Mesenchymal stem cell (in vitro differentiated cells and primary cell): ENCODE data around the gene ADCK2.
A peak's percentile ranks its signal among the peaks of the same experiment; 100 is the strongest.

Experiments used
- DNase-seq: peaks from one replicate; pipeline ENCODE4 v3.0.0-alpha.2; 2013
- H2AFZ ChIP-seq: one replicate; pipeline ENCODE4 v1.6.1; 2013; ENCODE audit warnings: low read depth, mild to moderate bottlenecking, control low read depth, inconsistent platforms, low read length, moderate library complexity
- H2AK5ac ChIP-seq: 2 replicates; pipeline ENCODE4 v1.6.1; 2013; ENCODE audit warnings: low read length, moderate library complexity, mild to moderate bottlenecking, inconsistent platforms; ENCODE audit not compliant: severe bottlenecking
- H2BK120ac ChIP-seq: one replicate; pipeline ENCODE4 v1.6.1; 2013; ENCODE audit warnings: low read depth, mild to moderate bottlenecking, inconsistent platforms, low read length, moderate library complexity
- H2BK12ac ChIP-seq, 2 experiments: one replicate each; pipeline ENCODE4 v1.6.1; 2013; ENCODE audit warnings: inconsistent platforms in 2 of 2, low read length in 2 of 2, mild to moderate bottlenecking in 2 of 2, moderate library complexity in 2 of 2, control low read depth in 1 of 2
- H2BK15ac ChIP-seq: one replicate; pipeline ENCODE4 v1.6.1; 2013; ENCODE audit warnings: mild to moderate bottlenecking, low read depth, inconsistent platforms; ENCODE audit not compliant: poor library complexity, severe bottlenecking
- H2BK5ac ChIP-seq: 2 replicates; pipeline ENCODE4 v1.6.1; 2013; ENCODE audit warnings: low read depth, mild to moderate bottlenecking, low read length, control low read depth, inconsistent platforms; ENCODE audit not compliant: poor library complexity, severe bottlenecking
- H3K14ac ChIP-seq, 2 experiments: one replicate each; pipeline ENCODE4 v1.6.1; 2013; ENCODE audit warnings: inconsistent platforms in 2 of 2, low read length in 2 of 2, control low read depth in 1 of 2, mild to moderate bottlenecking in 1 of 2, moderate library complexity in 1 of 2
- H3K18ac ChIP-seq, 2 experiments: one replicate each; pipeline ENCODE4 v1.6.1; 2013; ENCODE audit warnings: inconsistent platforms in 2 of 2, low read length in 2 of 2, control low read depth in 1 of 2, low read depth in 1 of 2, mild to moderate bottlenecking in 1 of 2
- H3K23ac ChIP-seq, 2 experiments: one replicate each; pipeline ENCODE4 v1.6.1; 2013; ENCODE audit warnings: inconsistent platforms in 2 of 2, low read length in 2 of 2, mild to moderate bottlenecking in 2 of 2, moderate library complexity in 2 of 2, control low read depth in 1 of 2
- H3K27ac ChIP-seq: 2 replicates; pipeline ENCODE4 v1.5.1; 2013; ENCODE audit warnings: mild to moderate bottlenecking, moderate library complexity, low read length, control low read depth, inconsistent platforms; ENCODE audit not compliant: poor library complexity, severe bottlenecking
- H3K27me3 ChIP-seq, 2 experiments: 2 replicates each; pipeline versions ENCODE4 v1.6.1 to v1.7.0; 2013; ENCODE audit warnings: low read length in 2 of 2, mild to moderate bottlenecking in 2 of 2, moderate library complexity in 2 of 2, control low read depth in 1 of 2, inconsistent platforms in 1 of 2; ENCODE audit not compliant: control insufficient read depth in 1 of 2, insufficient read depth in 1 of 2
- H3K36me3 ChIP-seq, 2 experiments: 2 replicates each; pipeline versions ENCODE4 v1.6.1 to v1.7.0; 2013; ENCODE audit warnings: low read length in 2 of 2, control low read depth in 1 of 2, inconsistent platforms in 1 of 2, low read depth in 1 of 2, mild to moderate bottlenecking in 1 of 2; ENCODE audit not compliant: insufficient read depth in 2 of 2, control insufficient read depth in 1 of 2
- H3K4ac ChIP-seq, 2 experiments: one replicate each; pipeline ENCODE4 v1.6.1; 2013; ENCODE audit warnings: inconsistent platforms in 2 of 2, low read length in 2 of 2, mild to moderate bottlenecking in 2 of 2, moderate library complexity in 2 of 2, control low read depth in 1 of 2, low read depth in 1 of 2
- H3K4me1 ChIP-seq: 2 replicates; pipeline ENCODE4 v1.6.1; 2013; ENCODE audit warnings: low read depth, low read length, control low read depth; ENCODE audit not compliant: control insufficient read depth, insufficient read depth
- H3K4me2 ChIP-seq: 2 replicates; pipeline ENCODE4 v1.6.1; 2013; ENCODE audit warnings: low read length, mild to moderate bottlenecking, inconsistent platforms; ENCODE audit not compliant: poor library complexity, severe bottlenecking
- H3K4me3 ChIP-seq, 2 experiments: 2 replicates each; pipeline versions ENCODE4 v1.5.1 to v1.7.0; 2013; ENCODE audit warnings: low read length in 2 of 2, mild to moderate bottlenecking in 2 of 2, control low read depth in 1 of 2, low read depth in 1 of 2; ENCODE audit not compliant: insufficient read depth in 1 of 2
- H3K79me1 ChIP-seq: replicated peaks from 2 replicates; pipeline ENCODE4 v1.6.1; 2013; ENCODE audit warnings: mild to moderate bottlenecking, control low read depth, low read length, inconsistent platforms; ENCODE audit not compliant: poor library complexity, severe bottlenecking
- H3K9ac ChIP-seq: 2 replicates; pipeline ENCODE4 v1.7.0; 2013; ENCODE audit warnings: mild to moderate bottlenecking, low read length, moderate library complexity
- H3K9me3 ChIP-seq: 2 replicates; pipeline ENCODE4 v1.7.0; 2013; ENCODE audit warnings: mild to moderate bottlenecking, low read length; ENCODE audit not compliant: control insufficient read depth
- H4K8ac ChIP-seq: one replicate; pipeline ENCODE4 v1.6.1; 2013; ENCODE audit warnings: inconsistent platforms, mild to moderate bottlenecking, low read length, moderate library complexity
- H4K91ac ChIP-seq: one replicate; pipeline ENCODE4 v1.6.1; 2013; ENCODE audit warnings: mild to moderate bottlenecking, low read length, inconsistent platforms
- WGBS: methylation state at CpG from one replicate; pipeline ENCODE4 v1.1.7; 2013; ENCODE audit warnings: mixed read lengths; 5-methylcytosine and 5-hydroxymethylcytosine counted together

Gene ADCK2

DNA sequence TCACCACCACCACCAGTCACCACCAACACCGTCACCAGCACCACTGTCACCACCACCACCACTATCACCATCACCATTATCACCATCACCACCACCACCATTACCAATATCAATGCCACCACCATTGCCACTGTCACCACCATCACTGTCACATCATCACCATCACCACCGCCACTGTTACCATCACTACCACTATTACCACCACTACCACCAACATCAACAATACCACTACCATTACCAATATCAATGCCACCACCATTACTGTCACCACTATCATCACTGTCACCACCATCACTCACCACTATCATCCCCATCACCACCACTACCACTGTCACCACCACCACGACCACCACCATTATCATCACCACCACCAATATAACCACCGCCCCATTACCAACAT, 18.1 kb upstream of the ADCK2 start:
- no peak overlapping the region for H2BK120ac ChIP-seq
- no peak overlapping the region for H3K4ac ChIP-seq
- H3K14ac ChIP-seq = no peak overlapping the region
- H2BK15ac ChIP-seq = no peak overlapping the region
- H3K9ac ChIP-seq = no peak overlapping the region
- H2AFZ ChIP-seq = no peak overlapping the region
- H3K4me2 ChIP-seq = no peak overlapping the region
- no peak for DNase-seq
- H3K27ac ChIP-seq = no peak overlapping the region
- H3K18ac ChIP-seq = no peak overlapping the region
- no peaks in the 10 kb centered on the region for H3K79me1 ChIP-seq
- no peaks in the 10 kb centered on the region for H3K9me3 ChIP-seq
- H2BK12ac ChIP-seq = peak overlapping the region in 1 of 2 experiments; percentile 29
- H4K8ac ChIP-seq = no peak overlapping the region
- peaks cover 15% of the 10 kb centered on the region for H3K4me1 ChIP-seq
- H2AK5ac ChIP-seq = no peak overlapping the region
- no peak overlapping the region for H3K23ac ChIP-seq
- H4K91ac ChIP-seq = no peak overlapping the region
- 94% methylated on average over 4 of the region's 4 CpGs for WGBS
- no peaks in the 10 kb centered on the region for H3K27me3 ChIP-seq
- no peak overlapping the region for H3K4me3 ChIP-seq
- no peak overlapping the region for H2BK5ac ChIP-seq
- no peaks in the 10 kb centered on the region for H3K36me3 ChIP-seq

- no peaks in the 10 kb centered on the region for H3K27me3 ChIP-seq
- WGBS = 94% methylated on average over 16 of the region's 16 CpGs
- H2AK5ac ChIP-seq = no peak overlapping the region
- H2BK5ac ChIP-seq = no peak overlapping the region
- H3K9ac ChIP-seq = peak overlapping the region; percentile 81
- no peak for DNase-seq
- H3K4me3 ChIP-seq = peak overlapping the region in 1 of 2 experiments; percentile 76
- no peak overlapping the region for H4K91ac ChIP-seq
- peaks cover 11% of the 10 kb centered on the region for H3K4me1 ChIP-seq
- H2AFZ ChIP-seq = no peak overlapping the region
- peak overlapping the region; percentile 11 to 32 for H2BK12ac ChIP-seq
- H2BK120ac ChIP-seq = no peak overlapping the region
- peak overlapping the region in 1 of 2 experiments; percentile 23 for H3K18ac ChIP-seq
- H4K8ac ChIP-seq = peak overlapping the region; percentile 42
- H3K9me3 ChIP-seq = no peaks in the 10 kb centered on the region
- no peak overlapping the region for H3K4me2 ChIP-seq
- no peak overlapping the region for H3K4ac ChIP-seq
- H3K23ac ChIP-seq = no peak overlapping the region
- no peaks in the 10 kb centered on the region for H3K36me3 ChIP-seq
- H3K79me1 ChIP-seq = no peaks in the 10 kb centered on the region
- no peak overlapping the region for H3K27ac ChIP-seq
- no peak overlapping the region for H3K14ac ChIP-seq
- no peak overlapping the region for H2BK15ac ChIP-seq
Observed at GRCh38 chr7:140655511-140656408, 17.0 kb upstream of the ADCK2 start.

DNA sequence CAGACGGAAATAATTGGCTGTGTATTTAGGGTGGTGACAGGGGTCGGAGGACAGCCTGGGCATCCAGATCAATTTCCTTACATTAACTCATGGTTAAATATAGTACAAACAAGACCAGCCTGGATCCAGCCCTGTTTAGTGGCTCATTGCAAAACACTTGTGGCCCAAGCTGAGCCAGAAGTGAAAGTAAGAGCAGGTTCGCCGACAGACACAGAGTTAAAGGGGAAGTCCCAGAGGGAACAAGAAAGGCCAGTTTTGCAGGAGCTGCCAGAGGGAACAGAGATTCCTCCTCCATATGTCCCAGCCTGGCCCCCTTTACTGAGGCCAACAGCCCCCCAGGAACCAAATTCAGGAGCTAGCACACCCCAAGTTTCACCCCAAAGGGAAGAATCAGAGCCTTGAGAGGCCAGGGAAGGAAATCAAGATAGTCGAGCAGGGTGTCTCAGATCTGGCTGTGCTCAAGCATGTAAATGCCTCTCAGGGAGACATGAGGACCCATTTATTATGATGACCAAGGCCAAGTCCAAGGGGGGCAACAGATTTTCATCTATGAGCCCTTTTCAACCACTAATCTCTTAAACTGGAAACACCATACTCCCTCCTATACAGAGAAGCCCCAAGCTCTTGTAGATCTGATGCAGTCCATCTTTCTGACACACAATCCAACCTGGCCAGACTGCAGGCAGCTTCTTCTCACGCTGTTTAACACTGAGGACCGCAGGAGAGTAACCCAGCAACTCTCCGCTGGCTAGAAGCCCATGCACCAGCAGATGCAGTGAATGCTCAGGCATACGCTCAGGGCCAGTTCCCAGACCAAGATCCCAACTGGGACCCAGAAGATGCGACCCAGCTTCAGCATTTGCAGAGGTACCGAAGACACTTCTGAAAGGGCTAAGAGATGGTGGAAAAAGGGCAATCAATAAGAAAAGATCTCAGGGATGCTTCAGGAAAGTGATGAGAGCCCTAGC, 15.9 kb upstream of the ADCK2 start:
- H2AFZ ChIP-seq = peak overlapping the region; percentile 66
- H3K4ac ChIP-seq = peak overlapping the region in 1 of 2 experiments; percentile 79
- H3K27me3 ChIP-seq = peaks cover 0 to 6% of the 10 kb centered on the region in 2 experiments
- no peak overlapping the region for H4K91ac ChIP-seq
- no peak overlapping the region for H4K8ac ChIP-seq
- H3K9ac ChIP-seq = peak overlapping the region; percentile 81
- 77% methylated on average over 11 of the region's 11 CpGs for WGBS
- no peak overlapping the region for H3K18ac ChIP-seq
- H2BK12ac ChIP-seq = peak overlapping the region in 1 of 2 experiments; percentile 6
- H3K36me3 ChIP-seq = no peaks in the 10 kb centered on the region
- peak overlapping the region; percentile 39 for H2BK120ac ChIP-seq
- peaks cover 6% of the 10 kb centered on the region for H3K4me1 ChIP-seq
- no peak overlapping the region for H2AK5ac ChIP-seq
- H3K14ac ChIP-seq = no peak overlapping the region
- H3K4me2 ChIP-seq = peak overlapping the region; percentile 24
- no peaks in the 10 kb centered on the region for H3K79me1 ChIP-seq
- peak overlapping the region in 1 of 2 experiments; percentile 76 for H3K4me3 ChIP-seq
- DNase-seq = peak; percentile 92
- H3K23ac ChIP-seq = no peak overlapping the region
- no peak overlapping the region for H2BK15ac ChIP-seq
- H3K9me3 ChIP-seq = no peaks in the 10 kb centered on the region
- no peak overlapping the region for H3K27ac ChIP-seq
- no peak overlapping the region for H2BK5ac ChIP-seq

DNA sequence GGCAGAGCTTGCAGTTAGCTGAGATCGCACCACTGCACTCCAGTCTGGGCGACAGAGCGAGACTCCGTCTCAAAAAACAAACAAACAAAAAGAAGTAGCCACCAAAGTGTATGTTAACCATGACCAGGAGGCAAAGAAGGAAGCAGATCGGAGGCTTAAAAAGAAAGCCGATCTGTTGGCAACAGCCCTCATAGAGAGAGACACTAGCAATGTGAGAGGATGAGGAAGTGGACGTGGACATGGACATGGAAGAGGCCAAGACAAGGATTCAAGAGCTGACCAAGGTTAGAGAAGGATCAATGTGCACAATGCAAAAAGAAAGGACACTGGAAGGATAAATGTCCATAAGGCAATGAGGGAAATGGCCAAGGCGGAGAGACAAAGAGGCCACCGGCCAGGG, 14.9 kb upstream of the ADCK2 start:
- Histone ChIP-seq H3K23ac (no peak overlapping the region), H3K27me3 (peaks cover 0 to 6% of the 10 kb centered on the region in 2 experiments), H4K91ac (no peak overlapping the region), H3K36me3 (no peaks in the 10 kb centered on the region), H3K27ac (no peak overlapping the region), H3K14ac (peak overlapping the region in 1 of 2 experiments; percentile 42), H3K9ac (no peak overlapping the region), H3K9me3 (no peaks in the 10 kb centered on the region), H2BK12ac (no peak overlapping the region), H2BK120ac (no peak overlapping the region), H3K4me2 (no peak overlapping the region), H3K4me1 (peaks cover 6% of the 10 kb centered on the region), H3K4me3 (no peak overlapping the region), H2BK5ac (no peak overlapping the region), H2BK15ac (no peak overlapping the region), H2AFZ (no peak overlapping the region), H3K79me1 (no peaks in the 10 kb centered on the region), H3K18ac (no peak overlapping the region), H4K8ac (no peak overlapping the region), H3K4ac (no peak overlapping the region), H2AK5ac (no peak overlapping the region)
- no peak for DNase-seq
- 96% methylated on average over 7 of the region's 9 CpGs for WGBS
